T-helper 1 cell (primary cell): ENCODE measurements around the gene MYO6.

Experiments used
- DNase-seq, 5 donors: peaks; one replicate each; pipeline ENCODE4 v3.0.0-alpha.2; 2012 to 2020

The MYO6 gene

GRCh38 chr6:75770844-75771243 is 21.8 kb downstream of the MYO6 start:
- DNase-seq: no peak

- no peak for DNase-seq
Observed at GRCh38 chr6:75775219-75775618, 26.2 kb downstream of the MYO6 start.

- no peak for DNase-seq
Observed at GRCh38 chr6:75776461-75776860, 27.4 kb downstream of the MYO6 start.

- DNase-seq: no peak
Observed at GRCh38 chr6:75778757-75779156, 29.7 kb downstream of the MYO6 start.

DNA sequence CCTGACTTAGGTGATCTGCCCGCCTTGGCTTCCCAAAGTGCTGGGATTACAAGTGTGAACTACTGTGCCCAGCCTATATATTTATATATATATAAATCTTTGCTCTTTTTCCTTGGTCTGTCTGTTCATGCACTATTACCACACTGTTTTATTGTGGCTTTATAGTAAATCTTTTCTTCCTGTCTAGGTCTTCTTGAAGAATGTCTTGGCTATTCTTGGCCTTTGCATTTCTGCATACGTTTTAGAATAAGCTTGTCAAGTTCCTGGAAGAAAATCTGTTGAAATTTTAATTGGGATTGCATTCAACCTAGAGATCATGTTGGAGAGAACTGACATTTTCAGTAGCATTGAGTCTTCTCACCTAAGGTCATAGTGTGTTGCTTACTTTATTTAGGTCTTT is 37.1 kb downstream of the MYO6 start:
- no peak for DNase-seq

GRCh38 chr6:75788894-75789293 is 39.9 kb downstream of the MYO6 start:
- DNase-seq: no peak

DNA sequence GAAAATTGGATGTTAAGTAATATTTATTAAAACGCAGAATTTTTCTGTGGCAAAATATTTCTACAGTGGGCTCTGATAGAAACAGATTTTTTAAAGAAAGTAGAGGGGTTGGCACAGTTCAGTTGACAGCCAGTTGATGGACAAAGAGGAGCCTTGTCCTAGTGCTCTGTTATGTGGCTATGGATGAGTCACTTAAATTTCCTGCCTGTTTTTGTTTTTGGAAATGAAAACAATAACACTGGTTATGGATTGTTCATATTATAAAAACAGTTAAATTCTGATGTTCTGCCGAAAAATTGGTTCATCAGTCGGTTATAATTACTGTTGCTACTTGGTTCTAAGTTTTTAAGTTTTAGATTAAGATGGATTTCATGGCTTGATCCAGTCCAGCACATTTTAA is 42.8 kb downstream of the MYO6 start:
- no peak for DNase-seq

DNA sequence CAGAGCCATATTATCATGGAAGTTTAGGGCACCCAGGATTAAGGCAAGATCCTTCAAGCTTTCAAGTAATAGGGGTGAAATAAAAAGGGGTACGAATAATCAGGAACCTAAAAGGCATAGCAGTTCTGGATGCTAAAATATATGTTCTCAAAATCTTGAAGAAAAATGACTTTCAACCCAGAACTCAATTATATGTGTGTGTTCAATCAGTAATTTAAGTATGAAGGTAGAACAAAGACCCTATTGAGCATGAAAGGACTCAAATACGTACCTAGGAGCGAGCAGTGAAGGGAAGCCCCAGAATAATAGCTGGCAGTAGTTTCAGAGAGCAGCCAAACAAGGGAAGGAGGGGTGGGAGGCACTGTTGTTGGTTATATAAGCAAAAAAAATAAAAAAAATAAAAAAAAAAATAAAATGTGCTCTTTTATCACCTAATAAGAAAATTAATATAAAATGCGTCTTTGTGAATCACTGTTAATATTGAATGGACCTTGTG is 45.4 kb downstream of the MYO6 start:
- DNase-seq: no peak

DNA sequence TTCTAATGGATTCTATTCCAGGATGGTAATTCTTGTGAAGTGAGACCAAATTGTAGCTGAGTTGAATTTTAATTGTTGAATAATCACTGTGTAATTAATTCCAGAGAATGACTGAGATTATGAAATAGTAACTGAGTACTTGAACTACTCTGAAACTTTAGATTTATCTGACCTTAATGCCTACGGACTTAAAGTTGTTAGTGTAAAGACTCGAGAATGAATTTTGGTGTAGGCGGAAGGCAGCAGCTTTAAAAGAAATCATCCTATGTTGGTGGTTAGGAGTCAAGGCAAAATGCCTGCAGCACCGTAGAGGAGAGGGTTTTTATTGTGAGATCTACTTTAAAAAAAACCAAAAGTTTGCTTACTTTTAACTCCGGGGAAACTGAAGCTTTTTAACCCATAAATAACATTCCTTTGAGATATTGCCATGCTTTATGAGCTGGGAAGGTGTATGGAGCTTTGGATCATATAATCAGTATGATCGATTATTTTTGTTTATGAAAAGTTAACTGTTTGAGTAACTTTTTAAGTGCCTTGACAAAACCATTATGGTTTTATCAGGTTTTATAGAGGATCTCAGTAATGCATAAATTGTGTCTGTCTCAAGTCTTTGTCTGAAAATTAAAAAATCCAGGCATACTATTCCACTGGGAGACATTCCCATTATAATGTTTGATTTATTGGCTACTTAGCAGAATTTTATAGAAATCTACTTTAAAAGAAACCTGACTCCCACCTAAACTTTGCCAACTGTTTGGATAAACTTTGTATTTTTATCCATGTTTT is 46.1 kb downstream of the MYO6 start:
- DNase-seq: no peak

DNA sequence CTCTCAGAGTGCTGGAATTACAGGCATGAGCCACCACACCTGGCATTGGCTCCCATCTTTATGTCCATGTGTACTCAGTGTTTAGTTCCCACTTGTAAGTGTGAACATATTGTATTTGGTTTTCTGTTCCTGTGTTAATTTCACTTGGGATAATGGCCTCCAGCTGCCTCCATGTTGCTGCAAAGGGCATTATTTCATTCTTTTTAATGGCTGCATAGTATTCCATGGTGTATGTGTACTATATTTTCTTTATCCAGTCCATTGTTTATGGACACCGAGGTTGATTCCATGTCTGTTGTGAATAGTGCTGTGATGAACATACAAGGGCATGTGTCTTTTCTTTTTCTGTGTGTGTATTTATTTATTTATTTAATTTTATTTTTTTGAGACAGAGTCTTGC is 47.7 kb downstream of the MYO6 start:
- no peak for DNase-seq

DNA sequence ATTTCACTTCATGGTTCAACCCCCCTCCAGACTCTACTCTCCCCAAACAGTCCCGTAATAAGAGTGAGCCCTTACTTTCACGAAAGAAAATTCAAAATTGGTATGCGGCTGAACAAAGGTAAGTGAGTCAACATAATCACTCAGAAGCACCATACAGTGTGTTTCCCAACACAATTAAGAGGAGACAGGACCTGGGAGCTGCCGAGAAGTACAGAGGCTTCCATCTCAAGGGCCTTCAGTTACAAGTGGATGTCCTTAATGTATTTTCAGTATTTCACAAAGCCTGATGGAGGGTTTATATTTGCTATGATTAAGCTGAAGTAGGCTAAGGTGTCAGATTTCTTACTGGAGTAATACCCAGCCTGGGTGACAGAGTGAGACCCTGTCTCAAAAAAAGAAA is 51.1 kb downstream of the MYO6 start:
- no peak for DNase-seq

- no peak for DNase-seq
Observed at GRCh38 chr6:75800708-75801505, 51.9 kb downstream of the MYO6 start.

GRCh38 chr6:75802366-75802765 is 53.3 kb downstream of the MYO6 start:
- no peak for DNase-seq

- no peak for DNase-seq
Observed at GRCh38 chr6:75808507-75808906, 59.5 kb downstream of the MYO6 start.

DNA sequence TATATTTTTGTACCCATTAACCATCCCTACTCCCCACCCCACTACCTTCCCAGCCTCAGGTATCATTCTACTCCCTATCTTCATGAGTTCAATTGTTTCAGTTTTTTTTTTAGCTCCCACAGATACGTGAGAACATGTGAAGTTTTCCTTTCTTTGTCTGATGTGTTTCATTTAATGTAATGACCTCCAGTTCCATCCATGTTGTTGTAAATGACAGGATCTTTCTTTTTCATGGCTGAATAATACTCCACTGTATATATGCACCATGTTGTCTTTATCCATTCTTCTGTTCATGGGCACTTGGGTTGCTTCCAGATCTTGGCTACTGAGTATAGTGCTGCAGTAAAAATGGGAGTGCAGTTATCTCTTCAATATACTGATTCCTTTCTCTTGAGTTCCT is 63.5 kb downstream of the MYO6 start:
- no peak for DNase-seq

- DNase-seq: no peak
Observed at GRCh38 chr6:75813476-75814250, 64.6 kb downstream of the MYO6 start.

GRCh38 chr6:75815756-75816155 is 66.7 kb downstream of the MYO6 start:
- DNase-seq: no peak

GRCh38 chr6:75818098-75818855 is 69.2 kb downstream of the MYO6 start:
- no peak for DNase-seq

DNA sequence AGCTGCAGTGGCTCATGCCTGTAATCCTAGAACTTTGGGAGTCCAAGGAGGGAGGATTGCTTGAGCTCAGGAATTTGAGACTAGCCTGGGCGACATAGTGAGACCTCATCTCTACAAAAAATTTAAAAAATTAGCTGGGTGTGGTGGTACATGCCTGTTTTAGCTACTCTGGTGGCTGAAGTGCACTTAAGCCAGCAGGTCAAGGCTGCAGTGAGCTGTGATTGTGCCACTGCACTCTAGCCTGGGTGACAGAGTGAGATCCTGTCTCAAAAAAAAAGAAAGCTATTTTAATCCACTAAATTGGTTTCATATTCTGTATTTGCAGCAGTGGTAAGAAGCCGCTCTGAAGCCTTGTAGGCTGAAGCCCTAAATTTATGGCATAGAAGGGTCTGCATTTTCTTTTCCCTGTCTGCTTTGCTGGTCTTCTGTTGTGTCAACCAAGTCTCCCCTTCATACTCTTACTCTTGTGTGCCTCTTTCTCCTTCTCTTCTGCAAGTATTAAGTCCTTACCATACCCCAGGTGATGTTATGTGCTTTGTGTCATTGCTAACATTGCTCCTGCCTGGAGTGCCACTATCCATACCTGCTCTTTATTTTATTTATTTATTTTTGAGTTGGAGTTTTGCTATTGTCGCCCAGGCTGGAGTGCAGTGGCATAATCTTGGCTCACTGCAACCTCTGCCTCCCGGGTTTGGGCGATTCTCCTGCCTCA is 70.9 kb downstream of the MYO6 start:
- DNase-seq: no peak

- no peak for DNase-seq
Observed at GRCh38 chr6:75824160-75824559, 75.1 kb downstream of the MYO6 start.

DNA sequence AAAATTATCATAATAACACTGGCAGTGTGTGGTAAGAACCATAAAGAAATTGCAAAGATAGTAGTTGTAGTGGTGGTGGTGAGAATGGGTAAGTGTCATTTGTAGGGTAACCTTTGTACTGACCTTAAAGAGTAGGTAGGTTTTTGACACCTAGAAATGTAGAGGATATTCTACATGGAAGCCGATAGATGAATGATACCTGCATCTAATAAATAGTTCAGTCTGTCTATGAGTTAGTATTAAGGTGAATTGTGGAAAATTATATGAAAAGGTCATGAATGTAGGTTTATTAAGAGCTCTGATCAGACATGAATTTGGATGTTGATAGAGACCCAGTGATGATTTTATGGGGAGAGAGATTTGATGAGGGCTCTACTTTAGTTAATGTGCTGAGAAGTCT is 78.1 kb downstream of the MYO6 start:
- DNase-seq: no peak
